Keratinocyte (primary cell): ENCODE results near the gene ZCWPW1. TPM values are rescaled to one million over a fixed set of nuclear protein-coding genes. Genes with fewer than 3 reads are reported as not detected.

Experiments
- DNase-seq: peaks from one replicate; pipeline ENCODE4 v3.0.0-alpha.2; 2011; ENCODE audit warnings: low read depth, missing footprints, low spot score
- FAIRE-seq: peaks from 2 replicates; lab custom pipeline; 2011; peaks lifted over from hg19 to GRCh38; lab: Jason Lieb, UNC
- H2AFZ ChIP-seq: 2 replicates; pipeline ENCODE4 v1.6.0; 2012; ENCODE audit warnings: low read length, control low read depth, inconsistent platforms; ENCODE audit not compliant: control insufficient read depth
- H3K27ac ChIP-seq: 2 replicates; pipeline ENCODE4 v1.5.1; 2011; ENCODE audit warnings: low read length; ENCODE audit not compliant: control insufficient read depth, insufficient read depth
- H3K27me3 ChIP-seq: 3 replicates; pipeline ENCODE4 v1.6.0; 2011; ENCODE audit warnings: low read length; ENCODE audit not compliant: control insufficient read depth, insufficient read depth; ENCODE audit errors: extremely low read depth
- H3K36me3 ChIP-seq, 2 experiments: 2 replicates in 1 of 2; 3 replicates in 1 of 2; pipeline ENCODE4 v1.5.1; 2011; ENCODE audit warnings: low read length in 2 of 2, mild to moderate bottlenecking in 1 of 2; ENCODE audit not compliant: control insufficient read depth in 2 of 2, insufficient read depth in 2 of 2; ENCODE audit errors: extremely low read depth in 1 of 2
- H3K4me1 ChIP-seq: 3 replicates; pipeline ENCODE4 v1.5.1; 2011; ENCODE audit warnings: low read length; ENCODE audit not compliant: control insufficient read depth, insufficient read depth; ENCODE audit errors: extremely low read depth
- H3K4me2 ChIP-seq: 3 replicates; pipeline ENCODE4 v1.6.0; 2011; ENCODE audit warnings: low read depth, low read length; ENCODE audit not compliant: control insufficient read depth, insufficient read depth; ENCODE audit errors: extremely low read depth
- H3K4me3 ChIP-seq, 3 experiments: fragments of 200-600 bp in 1 of 3; sonication (generic) in 1 of 3; 2 replicates in 2 of 3; 3 replicates in 1 of 3; pipeline ENCODE4 v1.5.1; 2011 to 2016; ENCODE audit warnings: low read length in 3 of 3, mild to moderate bottlenecking in 3 of 3, control low read depth in 2 of 3, inconsistent platforms in 1 of 3, low read depth in 1 of 3, mixed read lengths in 1 of 3, mixed run types in 1 of 3, moderate library complexity in 1 of 3; ENCODE audit not compliant: control insufficient read depth in 2 of 3, insufficient read depth in 2 of 3; ENCODE audit errors: extremely low read depth in 1 of 3
- H3K79me2 ChIP-seq: 2 replicates; pipeline ENCODE4 v1.6.0; 2012; ENCODE audit warnings: low read length; ENCODE audit not compliant: control insufficient read depth, insufficient read depth
- H3K9ac ChIP-seq: 3 replicates; pipeline ENCODE4 v1.6.0; 2011; ENCODE audit warnings: low read length; ENCODE audit not compliant: control insufficient read depth, insufficient read depth; ENCODE audit errors: extremely low read depth
- H3K9me1 ChIP-seq: 3 replicates; pipeline ENCODE4 v1.6.0; 2011; ENCODE audit warnings: low read length; ENCODE audit not compliant: control insufficient read depth, insufficient read depth; ENCODE audit errors: extremely low read depth
- H3K9me3 ChIP-seq: 2 replicates; pipeline ENCODE4 v1.5.1; 2012; ENCODE audit warnings: low read depth, low read length; ENCODE audit not compliant: control insufficient read depth
- H4K20me1 ChIP-seq: 3 replicates; pipeline ENCODE4 v1.6.0; 2011; ENCODE audit warnings: low read length; ENCODE audit not compliant: control insufficient read depth, insufficient read depth; ENCODE audit errors: extremely low read depth
- CTCF ChIP-seq, 3 experiments: IDR thresholded peaks in 1 of 3; conservative IDR thresholded peaks in 1 of 3; optimal IDR thresholded peaks in 1 of 3; 2 replicates in 2 of 3; 3 replicates in 1 of 3; pipeline versions ENCODE3 to v1.5.1; 2011; ENCODE audit warnings: low read length in 3 of 3, mild to moderate bottlenecking in 3 of 3, moderate library complexity in 2 of 3, control low read depth in 1 of 3, inconsistent platforms in 1 of 3; ENCODE audit not compliant: insufficient read depth in 2 of 3; ENCODE audit errors: extremely low read depth in 1 of 3
- EZH2 ChIP-seq: IDR thresholded peaks from one replicate; pipeline ENCODE4 v1.6.1; 2012; ENCODE audit warnings: inconsistent platforms, mild to moderate bottlenecking, low read length, moderate library complexity
- dilution Hi-C: fragments of 300-500 bp; cut with MboI; formaldehyde crosslinking; loops from one replicate; pipeline ENCODE4 v1.7.0; 2020; ENCODE audit warnings: low sequenced_read_pairs; ENCODE audit not compliant: extremely low pct_ligation_motif_present
- polyA plus RNA-seq, 5 experiments: library from polyadenylated mRNA; depleted of rRNA in 3 of 5; stranded (reverse) in 3 of 5; stranded (forward) in 1 of 5; unstranded in 1 of 5; fragments of >200 nt; gene quantifications; 1 replicate in 1 of 5; 2 replicates in 3 of 5; 3 replicates in 1 of 5; pipeline versions ENCODE4 v1.2.1 to v1.2.3, GENCODE V29; 2011 to 2012; ENCODE audit warnings: missing spikeins in 2 of 5, low read depth in 1 of 5, low replicate concordance in 1 of 5

Gene ZCWPW1
- polyA plus RNA-seq, 1 donor (not counting 4 experiments of a cell fraction or from before 2014, with no cell fraction given), result 1.4 TPM

- DNase-seq (no peak), FAIRE-seq (no peak)
- Histone ChIP-seq H2AFZ (no peak overlapping the region), H4K20me1 (no peaks in the 10 kb centered on the region), H3K9me1 (no peaks in the 10 kb centered on the region), H3K9ac (no peak overlapping the region), H3K9me3 (no peaks in the 10 kb centered on the region), H3K27ac (no peak overlapping the region), H3K27me3 (no peaks in the 10 kb centered on the region), H3K79me2 (no peaks in the 10 kb centered on the region), H3K4me3 (no peak overlapping the region), H3K4me2 (no peak overlapping the region), H3K36me3 (no peaks in the 10 kb centered on the region), H3K4me1 (peaks cover 4% of the 10 kb centered on the region)
- dilution Hi-C loops, result no loop called here
- TF ChIP-seq EZH2 (no peak), CTCF (optimal IDR thresholded peaks at IDR 0.05 in 1 of 3, IDR thresholded peaks at IDR 0.05 in 1 of 3, conservative IDR thresholded peaks at IDR 0.05 in 1 of 3; ENCODE audit: extremely low read depth in 1 of 3, insufficient read depth in 2 of 3, low read length in 3 of 3) (no peak)
Measured at GRCh38 chr7:100423315-100423714, 5.2 kb downstream of the ZCWPW1 start.

GRCh38 chr7:100419660-100420226, 8.8 kb downstream of the ZCWPW1 start:
- dilution Hi-C loops, result no loop called here
- H4K20me1 ChIP-seq, result no peaks in the 10 kb centered on the region
- H2AFZ ChIP-seq, result no peak overlapping the region
- H3K36me3 ChIP-seq, result no peaks in the 10 kb centered on the region
- TF ChIP-seq CTCF (optimal IDR thresholded peaks at IDR 0.05 in 1 of 3, IDR thresholded peaks at IDR 0.05 in 1 of 3, conservative IDR thresholded peaks at IDR 0.05 in 1 of 3; ENCODE audit: extremely low read depth in 1 of 3, insufficient read depth in 2 of 3, low read length in 3 of 3) (no peak), EZH2 (no peak)
- no peaks in the 10 kb centered on the region for H3K9me1 ChIP-seq
- H3K27me3 ChIP-seq, result no peaks in the 10 kb centered on the region
- no peaks in the 10 kb centered on the region for H3K79me2 ChIP-seq
- DNase-seq, result no peak
- no peak overlapping the region for H3K9ac ChIP-seq
- H3K27ac ChIP-seq, result no peak overlapping the region
- no peak overlapping the region for H3K4me3 ChIP-seq
- H3K4me1 ChIP-seq, result no peaks in the 10 kb centered on the region
- FAIRE-seq, result no peak
- no peak overlapping the region for H3K4me2 ChIP-seq
- H3K9me3 ChIP-seq, result no peaks in the 10 kb centered on the region
